Right lung (tissue), 5 donors: Measurements from ENCODE around the gene CBX7. TPM values are rescaled to one million over a fixed set of nuclear protein-coding genes. Genes with fewer than 3 reads are reported as not detected.

ENCODE experiments used
- DNase-seq, 2 donors: peaks; one replicate each; pipeline ENCODE4 v3.0.0-alpha.2; 2013
- polyA plus RNA-seq, 5 donors: library from polyadenylated mRNA; unstranded; fragments of 120-200 nt; gene quantifications; one replicate each; pipeline versions ENCODE4 v1.2.1 to v1.2.3, GENCODE V29; 2013; ENCODE audit warnings: inconsistent platforms in 1 of 5, low replicate concordance in 1 of 5; ENCODE audit not compliant: insufficient read length in 5 of 5, insufficient read depth in 1 of 5

Gene CBX7
- polyA plus RNA-seq, 5 donors = 6.8 to 7.9 (median 7.2) TPM

DNA sequence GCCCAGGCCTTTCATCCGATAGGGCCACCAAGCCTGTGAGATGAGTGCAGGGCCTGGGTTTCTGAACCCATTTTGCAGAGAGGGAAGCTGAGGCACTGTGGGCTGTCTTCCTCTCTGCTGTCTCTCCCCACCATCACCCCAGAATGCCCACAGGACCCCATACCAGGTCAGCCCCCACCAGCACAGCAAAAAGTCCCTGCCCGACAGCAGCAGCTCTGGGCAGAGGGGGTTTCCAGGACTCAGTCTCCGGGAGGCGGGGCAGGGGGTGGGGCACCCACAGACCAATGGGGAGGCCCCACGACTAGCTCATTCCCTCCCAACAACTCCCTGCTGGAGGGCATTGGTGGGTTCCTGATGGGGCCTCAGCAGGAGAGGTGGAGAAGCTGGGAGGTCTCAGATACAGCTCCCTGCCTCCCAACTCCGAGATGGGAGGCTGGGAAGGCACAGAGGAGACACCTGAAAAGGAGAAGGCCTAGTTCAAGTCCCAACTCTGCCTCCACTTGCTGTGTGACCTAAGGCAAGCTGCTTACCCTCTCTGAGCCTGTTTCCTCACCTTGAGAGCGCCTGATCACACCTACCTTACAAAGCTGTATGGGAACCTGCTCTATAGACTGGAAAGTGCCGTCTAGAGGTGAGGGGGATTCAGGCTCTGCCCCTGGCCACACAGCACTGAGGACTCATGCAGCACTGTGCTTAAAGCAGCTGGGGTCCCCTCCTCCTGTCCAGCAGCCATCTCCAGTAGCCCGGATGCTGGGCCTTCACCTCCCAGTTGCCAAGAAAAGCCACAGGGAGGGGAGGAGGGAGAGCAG is 3.5 kb downstream of the CBX7 start:
- DNase-seq = no peak

DNA sequence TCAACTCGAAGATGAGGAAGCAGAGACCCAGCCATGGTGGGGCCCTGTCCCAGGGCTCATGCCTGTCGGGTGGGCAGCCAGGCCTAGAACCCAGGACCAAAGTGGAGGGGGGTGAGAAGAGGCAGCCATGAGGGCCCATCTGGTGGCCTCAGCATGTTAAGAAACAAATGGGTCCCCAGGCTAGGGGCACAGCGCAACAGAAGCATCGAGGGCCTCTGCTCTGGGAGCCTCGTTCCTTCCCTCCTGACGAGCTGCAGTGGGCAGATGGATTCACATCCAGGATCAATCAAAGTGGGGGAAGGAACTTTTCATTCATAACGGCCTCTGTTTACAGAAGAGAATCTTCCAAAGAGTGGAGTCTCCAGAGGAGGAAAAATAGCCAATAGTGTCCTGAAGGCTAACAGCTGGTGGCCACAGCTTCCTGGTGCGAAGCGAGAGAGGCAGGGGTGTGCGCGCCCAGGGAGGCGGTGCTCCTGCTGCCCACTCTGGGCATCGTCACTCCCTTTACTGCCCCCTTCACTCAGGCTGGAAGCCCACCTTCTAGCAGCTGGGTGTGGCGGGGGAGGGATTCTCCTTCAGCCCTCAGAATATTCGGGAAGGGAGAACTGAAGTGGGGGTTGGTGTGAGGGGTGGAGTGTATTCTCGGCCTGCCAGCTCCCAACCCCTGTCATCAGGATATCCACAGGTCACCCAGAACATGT is 4.3 kb downstream of the CBX7 start:
- DNase-seq = no peak

GRCh38 chr22:39147335-39148025 is 5.0 kb downstream of the CBX7 start:
- DNase-seq = no peak

DNA sequence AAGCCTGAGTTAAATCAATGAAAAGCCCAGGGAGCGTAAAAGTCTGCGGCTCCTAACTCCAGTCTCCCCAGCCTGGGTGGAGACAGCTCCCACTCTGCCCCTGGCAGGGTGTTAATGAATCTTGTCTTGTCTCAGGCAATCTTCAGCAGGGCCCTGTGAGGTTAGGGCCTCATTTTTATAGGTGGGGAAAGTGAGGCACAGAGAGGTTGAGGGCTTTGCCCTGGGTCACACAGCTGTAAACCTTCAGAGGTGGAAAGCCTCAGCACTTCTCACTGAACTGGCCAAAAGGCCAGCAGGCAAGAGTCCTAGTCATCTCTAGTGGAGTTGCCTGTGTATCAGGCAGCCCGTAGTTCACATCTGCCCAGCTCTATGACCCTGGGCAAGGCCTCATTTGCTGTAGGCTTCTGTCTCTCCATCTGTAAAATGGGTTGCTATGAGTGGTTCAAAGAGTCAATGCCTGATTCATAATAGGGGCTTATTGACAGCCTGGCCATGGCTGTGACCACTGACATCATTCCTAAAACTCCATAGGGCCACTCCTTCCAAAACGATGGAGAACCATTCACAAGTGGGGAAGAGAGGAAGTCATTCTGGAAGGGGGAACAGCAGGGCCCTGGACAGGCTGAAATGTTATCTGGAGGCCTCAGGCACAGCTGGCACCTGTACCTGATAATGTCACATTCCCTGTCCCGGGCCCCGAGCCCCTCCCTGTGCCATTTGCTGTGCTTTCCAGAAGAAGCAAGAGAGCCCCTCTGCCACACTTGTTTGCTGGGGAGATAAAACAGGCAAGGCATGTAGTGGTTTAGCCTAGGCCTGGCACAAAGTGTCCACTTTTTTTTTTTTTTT is 6.0 kb downstream of the CBX7 start:
- no peak for DNase-seq

DNA sequence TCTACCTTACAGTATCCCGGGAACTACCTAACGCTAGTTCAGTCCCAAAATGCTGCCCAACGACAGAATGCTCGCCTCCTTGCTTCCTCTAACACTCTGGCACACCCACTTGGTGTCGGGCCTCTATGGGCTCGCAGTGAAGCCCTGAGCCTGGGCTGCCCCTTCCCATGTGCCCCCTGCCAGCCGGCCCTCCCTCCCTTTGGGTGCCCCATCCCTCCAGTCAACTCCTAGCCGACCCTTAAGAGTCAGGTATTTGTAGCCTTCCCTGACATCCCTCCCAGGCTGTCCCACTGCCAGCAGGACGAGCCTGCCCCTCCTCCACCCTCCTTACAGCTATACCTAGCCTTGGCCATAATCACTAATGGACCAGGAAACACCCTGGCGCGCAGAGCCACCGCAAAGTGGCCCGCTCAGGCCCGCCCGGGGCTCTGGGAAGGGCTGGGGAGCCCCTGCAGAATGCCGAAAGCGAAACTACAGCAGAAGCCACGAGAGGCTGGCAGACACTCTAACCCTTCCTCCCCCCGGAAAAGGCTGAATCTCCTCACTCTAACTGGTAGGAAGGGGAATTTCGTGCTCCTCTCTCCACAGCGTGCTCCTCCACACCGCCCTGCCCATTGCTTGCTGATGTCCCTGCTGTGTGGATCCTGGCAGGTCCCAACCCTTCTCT is 8.2 kb downstream of the CBX7 start:
- no peak for DNase-seq

DNA sequence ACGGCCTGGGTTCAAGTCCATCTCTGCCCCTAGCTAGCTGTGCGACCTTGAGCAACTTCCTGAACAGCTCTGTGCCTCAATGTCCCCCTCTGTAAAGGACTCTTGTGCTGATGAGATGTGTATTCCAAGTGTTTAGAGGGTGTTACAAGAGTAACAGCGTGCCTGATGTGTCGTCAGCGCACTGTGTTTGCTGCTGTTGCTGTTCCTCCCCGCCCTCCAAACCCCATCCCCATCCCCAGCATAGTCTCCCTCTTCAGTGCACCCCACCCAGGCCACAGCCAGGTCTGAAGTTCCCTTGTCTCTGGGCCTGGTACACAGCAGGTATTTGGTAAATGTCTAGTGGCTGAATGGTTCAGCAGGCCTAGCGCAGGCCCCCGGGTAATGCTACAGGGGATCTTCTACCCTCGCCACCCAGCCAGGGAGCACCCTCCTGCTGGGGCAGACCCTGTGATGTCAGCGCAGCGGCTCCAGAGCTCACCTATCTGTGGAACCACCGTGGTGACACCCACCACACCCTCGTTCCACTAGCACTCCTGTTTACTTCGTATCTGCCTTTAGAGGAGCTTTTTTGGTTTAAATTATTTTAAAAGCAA is 10.3 kb downstream of the CBX7 start:
- DNase-seq = no peak

GRCh38 chr22:39139933-39140332 is 12.5 kb downstream of the CBX7 start:
- DNase-seq = no peak

- no peak for DNase-seq
Observed at GRCh38 chr22:39138357-39138997, 14.0 kb downstream of the CBX7 start.

DNA sequence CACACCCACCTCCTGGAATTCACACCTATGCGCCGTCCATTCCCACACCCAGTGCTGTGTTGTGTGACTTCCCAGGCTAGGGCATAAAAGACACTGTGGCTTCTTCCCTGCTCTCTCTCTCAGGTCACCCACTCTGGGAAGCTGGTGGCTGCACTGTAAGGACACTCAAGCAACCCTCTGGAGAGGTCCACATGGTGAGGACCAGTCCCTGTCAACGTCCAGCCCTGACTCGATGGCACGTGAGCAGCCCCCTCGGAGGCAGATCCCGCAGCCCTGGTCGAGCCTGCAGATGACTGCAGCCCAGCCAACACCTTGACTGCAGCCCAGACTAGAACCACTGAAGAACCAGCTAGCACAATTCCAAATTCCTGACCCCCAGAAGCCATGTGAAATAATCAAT is 16.2 kb downstream of the CBX7 start:
- DNase-seq = no peak

- no peak for DNase-seq
Observed at GRCh38 chr22:39135092-39135896, 17.2 kb downstream of the CBX7 start.

GRCh38 chr22:39134366-39135091 is 18.0 kb downstream of the CBX7 start:
- no peak for DNase-seq

DNA sequence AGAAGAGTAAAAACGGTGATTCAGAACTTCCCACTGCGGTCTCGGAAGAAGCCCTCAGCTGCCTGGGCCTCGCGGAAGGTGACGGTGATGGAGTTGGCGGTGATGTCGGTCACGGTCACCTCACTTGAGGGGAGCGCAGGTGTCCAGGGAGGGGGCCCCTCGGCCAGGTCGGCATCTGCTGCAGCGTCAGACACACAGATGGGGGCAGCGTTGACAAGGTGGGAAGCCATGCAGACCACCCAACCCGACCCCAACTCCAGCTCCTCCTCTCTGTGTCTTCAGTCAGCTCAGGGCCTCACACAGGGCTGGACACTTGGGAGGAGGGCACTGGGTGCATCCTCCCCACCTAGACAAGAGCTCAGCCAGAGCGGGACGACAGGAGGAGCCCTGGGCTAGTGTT is 18.6 kb downstream of the CBX7 start:
- no peak for DNase-seq

DNA sequence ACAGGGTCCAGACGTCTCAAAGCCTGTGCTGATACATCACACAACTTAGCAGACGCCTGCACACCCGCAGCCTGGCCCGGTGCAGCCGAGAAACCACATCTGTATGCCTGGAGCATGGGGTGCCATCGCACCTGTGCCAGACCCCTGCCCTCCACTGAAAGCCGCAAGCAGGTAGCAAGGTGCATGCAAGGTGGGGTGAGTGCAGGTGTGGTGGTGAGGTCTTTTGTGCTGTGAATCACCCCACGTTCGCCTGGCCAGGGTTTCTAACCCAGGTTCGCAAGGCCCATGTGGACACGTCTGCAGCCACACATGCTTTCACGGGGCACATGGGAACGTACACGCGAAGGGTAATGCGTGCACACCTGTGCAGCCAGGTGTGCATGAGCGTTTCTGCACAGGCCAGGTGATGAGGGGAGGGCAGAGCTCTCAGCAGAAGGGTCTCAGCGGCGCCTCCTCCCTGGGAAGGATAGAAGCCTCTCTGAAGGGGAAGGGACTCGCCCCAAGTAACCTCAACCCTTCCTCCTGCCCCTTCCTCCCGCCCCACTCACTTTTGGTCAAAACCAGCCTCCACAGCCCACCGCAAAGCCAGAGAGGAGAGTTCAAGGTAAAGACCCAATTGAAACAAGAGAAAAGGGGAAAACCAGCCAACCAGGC is 19.5 kb downstream of the CBX7 start:
- no peak for DNase-seq

- no peak for DNase-seq
Observed at GRCh38 chr22:39132281-39132680, 20.2 kb downstream of the CBX7 start.

- no peak for DNase-seq
Observed at GRCh38 chr22:39130892-39131855, 21.3 kb downstream of the CBX7 start.

- DNase-seq = no peak
Observed at GRCh38 chr22:39130152-39130704, 22.3 kb downstream of the CBX7 start.

DNA sequence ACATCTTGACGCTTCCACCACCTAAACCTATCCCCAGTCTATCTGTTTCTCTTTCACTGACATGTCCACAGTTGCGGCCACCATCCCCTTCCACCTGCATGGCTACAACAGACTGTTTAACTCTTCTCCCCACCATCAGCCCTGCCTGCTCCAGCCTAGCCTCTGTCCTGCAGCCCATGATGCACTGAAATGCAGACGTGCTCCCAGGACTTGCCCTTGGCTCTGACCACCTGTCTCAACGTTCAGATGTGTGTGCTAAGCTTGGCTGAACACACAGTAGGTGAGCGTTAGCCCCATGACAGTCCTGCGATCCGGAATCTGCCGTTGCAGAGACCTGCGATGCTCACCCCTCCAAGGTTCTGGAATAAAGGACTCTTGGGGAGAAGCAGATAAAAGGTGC is 22.7 kb downstream of the CBX7 start:
- no peak for DNase-seq
